ENCODE measurements around the gene QKI.
"Not testable (repeated sequence)": the region's sequence is repeated elsewhere in the genome, so short reads cannot be mapped to it uniquely, and the experiment has no call there.

Gene QKI

GRCh38 chr6:163380216-163380615 lies 34.3 kb upstream of the QKI start:
- Histone ChIP-seq H3K36me3 (ENCODE audit: control insufficient read depth, insufficient read depth, low read length) (no peaks in the 10 kb centered on the region), H3K4me1 (ENCODE audit: control insufficient read depth, insufficient read depth, low read length) (no peaks in the 10 kb centered on the region), H3K9ac (ENCODE audit: low read depth, low read length) (no peak overlapping the region), H3K4me3 (ENCODE audit: low read depth, low read length) (no peak overlapping the region), H3K27me3 (ENCODE audit: control insufficient read depth, insufficient read depth, low read length) (no peaks in the 10 kb centered on the region), H3K9me3 (ENCODE audit: control insufficient read depth, insufficient read depth, low read length) (no peaks in the 10 kb centered on the region)

DNA sequence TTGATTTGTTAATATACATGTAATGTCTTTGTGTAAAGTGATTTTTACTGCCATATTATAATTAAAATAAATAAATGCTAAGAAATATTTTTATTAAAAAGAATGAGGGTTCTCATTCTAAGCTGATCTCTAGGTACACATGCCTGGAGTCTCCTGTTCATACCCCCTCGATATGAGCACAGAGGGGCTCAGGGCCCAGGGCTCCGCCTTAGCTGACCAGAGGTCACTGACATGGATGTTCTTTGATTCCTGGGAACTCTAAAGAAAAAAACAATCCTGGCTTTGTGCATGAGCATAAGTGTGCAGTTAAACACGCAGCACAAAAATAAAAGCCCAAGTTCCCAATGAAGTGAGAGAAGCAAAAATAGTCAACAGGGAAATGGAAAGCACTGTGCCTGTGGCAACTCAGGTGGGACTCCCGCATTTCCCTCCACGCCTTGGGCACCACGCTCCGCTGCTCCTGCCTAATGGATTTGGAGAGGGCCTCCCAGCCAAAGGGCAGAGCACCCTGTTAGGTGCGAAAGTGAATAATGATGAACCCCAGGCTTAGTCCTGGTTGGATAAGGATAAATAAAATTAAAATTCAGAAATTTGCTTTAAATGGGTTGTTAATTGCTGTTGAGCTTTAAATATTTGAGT lies 33.3 kb upstream of the QKI start:
- Histone ChIP-seq H3K4me3 (ENCODE audit: low read depth, low read length) (no peak overlapping the region), H3K9me3 (ENCODE audit: control insufficient read depth, insufficient read depth, low read length) (no peaks in the 10 kb centered on the region), H3K4me1 (ENCODE audit: control insufficient read depth, insufficient read depth, low read length) (no peaks in the 10 kb centered on the region), H3K27me3 (ENCODE audit: control insufficient read depth, insufficient read depth, low read length) (no peaks in the 10 kb centered on the region), H3K36me3 (ENCODE audit: control insufficient read depth, insufficient read depth, low read length) (no peaks in the 10 kb centered on the region), H3K9ac (ENCODE audit: low read depth, low read length) (no peak overlapping the region)

GRCh38 chr6:163383396-163383795 lies 31.1 kb upstream of the QKI start:
- H3K4me3 ChIP-seq (ENCODE audit: low read depth, low read length); H3K27me3 ChIP-seq (ENCODE audit: control insufficient read depth, insufficient read depth, low read length); H3K36me3 ChIP-seq (ENCODE audit: control insufficient read depth, insufficient read depth, low read length); H3K9ac ChIP-seq (ENCODE audit: low read depth, low read length); H3K4me1 ChIP-seq (ENCODE audit: control insufficient read depth, insufficient read depth, low read length); H3K9me3 ChIP-seq (ENCODE audit: control insufficient read depth, insufficient read depth, low read length): not testable (repeated sequence)

- H3K9me3 ChIP-seq (ENCODE audit: control insufficient read depth, insufficient read depth, low read length), result no peaks in the 10 kb centered on the region
- H3K4me3 ChIP-seq (ENCODE audit: low read depth, low read length), result no peak overlapping the region
- no peaks in the 10 kb centered on the region for H3K4me1 ChIP-seq (ENCODE audit: control insufficient read depth, insufficient read depth, low read length)
- no peaks in the 10 kb centered on the region for H3K36me3 ChIP-seq (ENCODE audit: control insufficient read depth, insufficient read depth, low read length)
- no peaks in the 10 kb centered on the region for H3K27me3 ChIP-seq (ENCODE audit: control insufficient read depth, insufficient read depth, low read length)
- no peak overlapping the region for H3K9ac ChIP-seq (ENCODE audit: low read depth, low read length)
These were observed 30.6 kb upstream of the QKI start for GRCh38 chr6:163383912-163384311.

GRCh38 chr6:163384510-163384909 lies 30.0 kb upstream of the QKI start:
- Histone ChIP-seq H3K4me3 (ENCODE audit: low read depth, low read length) (no peak overlapping the region), H3K4me1 (ENCODE audit: control insufficient read depth, insufficient read depth, low read length) (no peaks in the 10 kb centered on the region), H3K36me3 (ENCODE audit: control insufficient read depth, insufficient read depth, low read length) (no peaks in the 10 kb centered on the region), H3K9me3 (ENCODE audit: control insufficient read depth, insufficient read depth, low read length) (no peaks in the 10 kb centered on the region), H3K9ac (ENCODE audit: low read depth, low read length) (no peak overlapping the region), H3K27me3 (ENCODE audit: control insufficient read depth, insufficient read depth, low read length) (no peaks in the 10 kb centered on the region)

GRCh38 chr6:163385503-163385902 lies 29.0 kb upstream of the QKI start:
- H3K4me3 ChIP-seq (ENCODE audit: low read depth, low read length); H3K9me3 ChIP-seq (ENCODE audit: control insufficient read depth, insufficient read depth, low read length); H3K4me1 ChIP-seq (ENCODE audit: control insufficient read depth, insufficient read depth, low read length); H3K36me3 ChIP-seq (ENCODE audit: control insufficient read depth, insufficient read depth, low read length); H3K9ac ChIP-seq (ENCODE audit: low read depth, low read length); H3K27me3 ChIP-seq (ENCODE audit: control insufficient read depth, insufficient read depth, low read length): not testable (repeated sequence)

DNA sequence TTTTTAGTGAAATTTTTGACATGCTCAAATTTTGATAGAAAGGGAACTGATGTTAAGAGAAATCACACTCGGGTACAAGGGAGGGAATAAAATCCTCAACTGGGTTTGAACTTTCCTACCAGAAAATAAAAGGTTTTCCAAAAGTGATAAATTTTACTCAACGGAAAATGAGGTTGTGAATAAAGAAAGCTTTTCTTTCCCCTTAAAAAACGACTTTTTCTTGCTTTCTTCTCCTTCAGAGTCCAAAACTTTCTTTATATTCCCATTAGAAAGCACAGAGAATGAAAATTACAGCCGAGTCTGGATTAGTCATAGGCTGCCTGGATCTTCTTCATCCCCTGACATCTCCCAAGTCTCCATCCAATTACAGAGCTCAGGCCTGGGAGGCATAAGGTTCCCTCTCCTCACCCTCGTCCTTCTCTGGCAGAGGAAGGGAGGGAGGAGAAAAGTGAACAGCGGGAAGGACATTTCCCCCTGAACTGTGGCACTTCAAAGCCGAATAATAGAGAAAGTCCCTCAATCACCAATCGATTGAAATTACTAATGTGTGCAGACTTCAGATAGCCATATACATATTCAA lies 28.1 kb upstream of the QKI start:
- Histone ChIP-seq H3K27me3 (ENCODE audit: control insufficient read depth, insufficient read depth, low read length) (no peaks in the 10 kb centered on the region), H3K36me3 (ENCODE audit: control insufficient read depth, insufficient read depth, low read length) (no peaks in the 10 kb centered on the region), H3K4me3 (ENCODE audit: low read depth, low read length) (no peak overlapping the region), H3K9ac (ENCODE audit: low read depth, low read length) (no peak overlapping the region), H3K4me1 (ENCODE audit: control insufficient read depth, insufficient read depth, low read length) (no peaks in the 10 kb centered on the region), H3K9me3 (ENCODE audit: control insufficient read depth, insufficient read depth, low read length) (no peaks in the 10 kb centered on the region)

DNA sequence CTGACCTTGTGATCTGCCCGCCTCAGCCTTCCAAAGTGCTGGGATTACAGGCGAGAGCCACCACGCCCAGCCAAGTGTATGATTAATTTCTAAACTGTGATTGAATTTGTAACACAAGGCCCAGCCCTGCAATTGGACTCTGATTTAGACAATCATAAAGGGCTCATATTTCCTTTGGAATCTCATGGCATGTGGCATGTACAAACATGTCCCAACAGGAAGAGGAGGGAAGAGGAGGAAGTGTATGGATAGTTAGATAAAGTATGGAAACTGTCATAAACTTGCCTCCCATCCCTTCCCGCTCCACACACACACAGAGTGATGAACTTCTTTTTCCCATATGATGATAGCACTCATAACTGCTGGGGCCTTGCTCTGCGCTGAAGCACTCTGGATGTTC lies 27.2 kb upstream of the QKI start:
- no peak overlapping the region for H3K4me3 ChIP-seq (ENCODE audit: low read depth, low read length)
- H3K9me3 ChIP-seq (ENCODE audit: control insufficient read depth, insufficient read depth, low read length), result no peaks in the 10 kb centered on the region
- no peaks in the 10 kb centered on the region for H3K4me1 ChIP-seq (ENCODE audit: control insufficient read depth, insufficient read depth, low read length)
- no peaks in the 10 kb centered on the region for H3K27me3 ChIP-seq (ENCODE audit: control insufficient read depth, insufficient read depth, low read length)
- H3K36me3 ChIP-seq (ENCODE audit: control insufficient read depth, insufficient read depth, low read length), result no peaks in the 10 kb centered on the region
- H3K9ac ChIP-seq (ENCODE audit: low read depth, low read length), result no peak overlapping the region

DNA sequence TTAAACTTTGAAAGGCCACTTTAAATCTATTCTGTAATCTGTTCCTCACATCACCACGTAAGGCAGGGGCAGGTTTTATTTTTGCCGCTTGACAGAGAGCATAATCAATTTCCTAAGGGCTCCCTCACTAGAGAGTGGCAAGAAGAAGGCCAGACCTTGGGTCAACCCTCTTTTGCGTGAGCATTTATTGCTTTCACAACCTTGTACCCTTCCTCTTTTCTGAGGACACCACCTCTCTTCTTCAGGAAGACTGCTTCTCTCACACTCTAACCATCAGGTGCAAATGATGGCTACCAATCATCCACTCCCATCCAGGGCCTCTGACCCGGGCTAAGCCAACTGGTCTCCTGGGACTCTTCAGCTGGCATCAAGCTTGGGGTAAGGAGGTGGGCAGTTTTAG lies 25.2 kb upstream of the QKI start:
- H3K9me3 ChIP-seq (ENCODE audit: control insufficient read depth, insufficient read depth, low read length), result no peaks in the 10 kb centered on the region
- no peaks in the 10 kb centered on the region for H3K36me3 ChIP-seq (ENCODE audit: control insufficient read depth, insufficient read depth, low read length)
- H3K27me3 ChIP-seq (ENCODE audit: control insufficient read depth, insufficient read depth, low read length), result no peaks in the 10 kb centered on the region
- H3K4me1 ChIP-seq (ENCODE audit: control insufficient read depth, insufficient read depth, low read length), result no peaks in the 10 kb centered on the region
- no peak overlapping the region for H3K4me3 ChIP-seq (ENCODE audit: low read depth, low read length)
- no peak overlapping the region for H3K9ac ChIP-seq (ENCODE audit: low read depth, low read length)

- Histone ChIP-seq H3K9me3 (ENCODE audit: control insufficient read depth, insufficient read depth, low read length) (no peaks in the 10 kb centered on the region), H3K36me3 (ENCODE audit: control insufficient read depth, insufficient read depth, low read length) (no peaks in the 10 kb centered on the region), H3K4me1 (ENCODE audit: control insufficient read depth, insufficient read depth, low read length) (peaks cover under 1% of the 10 kb centered on the region), H3K9ac (ENCODE audit: low read depth, low read length) (no peak overlapping the region), H3K27me3 (ENCODE audit: control insufficient read depth, insufficient read depth, low read length) (no peaks in the 10 kb centered on the region), H3K4me3 (ENCODE audit: low read depth, low read length) (no peak overlapping the region)
These were observed 23.7 kb upstream of the QKI start for GRCh38 chr6:163390770-163391169.

DNA sequence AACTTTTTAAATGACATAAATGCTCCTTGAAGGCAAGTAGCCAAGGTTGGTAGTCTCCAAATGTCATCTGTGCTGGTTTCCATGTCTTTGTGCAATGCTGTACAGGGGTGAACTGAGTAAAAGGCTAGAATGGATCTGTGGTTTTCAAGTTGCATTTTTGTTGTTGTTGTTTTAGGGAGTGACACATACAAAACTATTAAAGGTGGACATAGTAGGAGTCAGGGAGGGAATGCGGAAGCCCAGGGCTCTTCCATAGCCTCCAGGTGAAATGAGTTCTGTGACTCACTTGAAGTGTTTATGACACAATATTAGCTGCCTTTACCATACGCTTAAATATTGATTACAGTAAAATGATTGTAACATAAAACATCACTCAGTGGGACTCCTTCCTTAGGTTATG lies 22.5 kb upstream of the QKI start:
- Histone ChIP-seq H3K4me1 (ENCODE audit: control insufficient read depth, insufficient read depth, low read length) (peaks cover 8% of the 10 kb centered on the region), H3K36me3 (ENCODE audit: control insufficient read depth, insufficient read depth, low read length) (no peaks in the 10 kb centered on the region), H3K4me3 (ENCODE audit: low read depth, low read length) (no peak overlapping the region), H3K9ac (ENCODE audit: low read depth, low read length) (no peak overlapping the region), H3K27me3 (ENCODE audit: control insufficient read depth, insufficient read depth, low read length) (no peaks in the 10 kb centered on the region), H3K9me3 (ENCODE audit: control insufficient read depth, insufficient read depth, low read length) (no peaks in the 10 kb centered on the region)

GRCh38 chr6:163392533-163392932 lies 22.0 kb upstream of the QKI start:
- Histone ChIP-seq H3K4me1 (ENCODE audit: control insufficient read depth, insufficient read depth, low read length) (peaks cover 12% of the 10 kb centered on the region), H3K4me3 (ENCODE audit: low read depth, low read length) (no peak overlapping the region), H3K9ac (ENCODE audit: low read depth, low read length) (no peak overlapping the region), H3K9me3 (ENCODE audit: control insufficient read depth, insufficient read depth, low read length) (no peaks in the 10 kb centered on the region), H3K27me3 (ENCODE audit: control insufficient read depth, insufficient read depth, low read length) (peaks cover under 1% of the 10 kb centered on the region), H3K36me3 (ENCODE audit: control insufficient read depth, insufficient read depth, low read length) (no peaks in the 10 kb centered on the region)
